NCI-H2227 (cell line): ENCODE measurements around the gene LLCFC1.

ENCODE experiments used
- DNase-seq: peaks from one replicate; lab custom pipeline; 2025; ENCODE audit not compliant: unreplicated experiment; lab: John Stamatoyannopoulos, UW

The LLCFC1 gene

DNA sequence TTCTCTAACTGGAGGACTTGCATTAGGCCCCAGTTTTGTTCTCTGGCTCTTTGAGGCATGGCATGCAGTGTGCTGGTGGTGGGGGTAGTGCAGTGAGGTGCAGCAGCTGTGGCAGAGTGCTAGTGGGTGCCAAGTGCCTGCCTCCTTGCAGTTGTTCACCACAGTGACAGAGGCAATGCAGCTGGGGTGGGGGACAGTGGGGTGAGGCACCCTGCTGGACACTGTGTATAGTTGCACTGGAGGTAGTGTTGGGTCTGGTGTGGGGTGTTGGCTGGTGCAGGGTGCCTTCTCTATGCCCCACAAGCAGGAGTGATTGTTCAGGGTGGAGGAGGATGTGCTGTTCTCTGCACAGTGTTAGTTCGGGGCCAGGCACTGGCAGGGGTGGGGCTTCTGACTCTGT is 44.5 kb downstream of the LLCFC1 start:
- DNase-seq: no peak

DNA sequence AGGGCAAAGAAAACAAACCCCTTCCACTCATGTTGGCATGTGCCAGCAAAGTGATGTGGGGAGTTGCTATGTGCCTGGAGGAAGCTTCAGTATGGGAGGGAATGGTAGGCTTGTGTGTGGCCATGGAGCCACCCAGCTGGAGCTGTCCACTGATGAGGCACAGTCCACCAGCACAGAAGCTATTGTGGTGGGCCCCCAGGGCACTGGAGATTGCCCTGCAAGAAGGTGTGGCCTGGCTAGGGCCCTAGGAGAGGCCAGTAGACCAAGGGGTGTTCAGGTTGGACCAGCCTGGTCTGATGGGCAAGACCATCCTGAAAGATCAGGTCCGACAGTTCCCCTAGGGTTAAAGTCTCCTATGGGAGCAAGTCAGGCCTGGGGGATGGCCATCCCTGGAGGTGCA is 45.0 kb downstream of the LLCFC1 start:
- no peak for DNase-seq
